K562 (cell line): ENCODE measurements around the gene KRT8. TPM values are rescaled to one million over a fixed set of nuclear protein-coding genes. Genes with fewer than 3 reads are reported as not detected.
A peak's percentile ranks its signal among the peaks of the same experiment; 100 is the strongest.

Experiments
- GTF2F1 ChIP-seq: IDR thresholded peaks from 2 replicates; pipeline ENCODE4 v1.6.1; 2011; ENCODE audit warnings: low read depth, low read length, improper control_type of control experiment
- HCFC1 ChIP-seq: IDR thresholded peaks from 2 replicates; pipeline ENCODE4 v1.6.1; 2012; ENCODE audit warnings: low read depth, low read length, improper control_type of control experiment
- KLF13 ChIP-seq: fragments of 450-650 bp; IDR thresholded peaks from 2 replicates; pipeline ENCODE4 v1.6.1; 2016; ENCODE audit warnings: missing genetic modification characterization, low read depth, mild to moderate bottlenecking, missing compliant biosample characterization, moderate library complexity, borderline replicate concordance
- KLF16 ChIP-seq: IDR thresholded peaks from 2 replicates; pipeline ENCODE4 v1.6.1; 2016; ENCODE audit warnings: antibody characterized with exemption
- MEF2A ChIP-seq: IDR thresholded peaks from 2 replicates; pipeline ENCODE4 v1.6.1; 2011; ENCODE audit warnings: low read depth, mild to moderate bottlenecking, low read length, moderate library complexity; ENCODE audit not compliant: control insufficient read depth
- MXI1 ChIP-seq: IDR thresholded peaks from 2 replicates; pipeline ENCODE4 v1.6.1; 2011; ENCODE audit warnings: low read depth, mild to moderate bottlenecking, improper control_type of control experiment, low read length
- NFRKB ChIP-seq: fragments of 450-650 bp; IDR thresholded peaks from 2 replicates; pipeline ENCODE4 v1.6.1; 2016; ENCODE audit warnings: low read depth
- PPARD ChIP-seq: fragments of 250-450 bp; sonication (Bioruptor Pico); IDR thresholded peaks from 2 replicates; pipeline ENCODE4 v1.8.0; 2022; ENCODE audit warnings: inconsistent platforms, mild to moderate bottlenecking, moderate library complexity
- TAF1 ChIP-seq: IDR thresholded peaks from 2 replicates; pipeline ENCODE4 v1.6.1; 2011; ENCODE audit warnings: mild to moderate bottlenecking, low read length, moderate library complexity; ENCODE audit not compliant: insufficient read depth, control insufficient read depth, severe bottlenecking; ENCODE audit errors: extremely low read depth
- TRIM28 ChIP-seq: fragments of 450-650 bp; IDR thresholded peaks from 2 replicates; pipeline ENCODE4 v1.6.1; 2017
- XRCC5 ChIP-seq: fragments of 200-400 bp; formaldehyde crosslinking; IDR thresholded peaks from 2 replicates; pipeline ENCODE4 v1.6.1; 2017; ENCODE audit warnings: low read depth, mild to moderate bottlenecking, low read length
- ZBTB11 ChIP-seq, 3 experiments: fragments of 200-800 bp in 1 of 3; fragments of 250-450 bp in 1 of 3; fragments of 450-650 bp in 1 of 3; sonication (Bioruptor Pico) in 1 of 3; sonication (Bioruptor generic) in 1 of 3; formaldehyde crosslinking in 1 of 3; IDR thresholded peaks; 2 replicates each; pipeline versions ENCODE4 v1.6.1 to v1.8.0; 2016 to 2022; ENCODE audit warnings: mild to moderate bottlenecking in 2 of 3, missing genetic modification characterization in 2 of 3, missing compliant biosample characterization in 1 of 3, moderate library complexity in 1 of 3
- ZBTB17 ChIP-seq: fragments of 450-650 bp; formaldehyde crosslinking; IDR thresholded peaks from 2 replicates; pipeline ENCODE4 v1.4.0; 2020; ENCODE audit warnings: mild to moderate bottlenecking
- ZNF707 ChIP-seq: fragments of 250-450 bp; sonication (Bioruptor Pico); conservative IDR thresholded peaks from 2 replicates; pipeline ENCODE4 v1.8.0; 2022; ENCODE audit warnings: inconsistent platforms, mild to moderate bottlenecking, moderate library complexity
- polyA plus RNA-seq, 8 experiments: library from polyadenylated mRNA; depleted of rRNA in 4 of 8; stranded (reverse) in 5 of 8; unstranded in 3 of 8; fragments of >200 nt; fragmentation: Nextera tagmentation in 2 of 8; fragmentation: Illumina TruSeq in 1 of 8; extraction: Ambion mirVana in 2 of 8; extraction: Trizol in 1 of 8; gene quantifications; 2 replicates each; pipeline versions ENCODE4 v1.2.1 to v1.2.3, GENCODE V29; 2011 to 2014; ENCODE audit warnings: inconsistent platforms in 1 of 8, missing spikeins in 1 of 8
- total RNA-seq, 7 experiments: library from RNA; depleted of rRNA in 6 of 7; stranded (reverse); fragments of >200 nt in 6 of 7; fragmentation: Illumina TruSeq in 2 of 7; extraction: Trizol in 2 of 7; gene quantifications; 2 replicates each; pipeline versions ENCODE4 v1.2.1 to v1.2.3, GENCODE V29; 2011 to 2021; ENCODE audit warnings: low replicate concordance in 1 of 7
- TF ChIP-seq, protein P1 (sequence below): fragments of 150-350 bp; conservative IDR thresholded peaks from 2 replicates; pipeline ENCODE4 v1.6.1; 2014; ENCODE audit warnings: low read length
- TF ChIP-seq, protein P2 (sequence below): fragments of 200-400 bp; formaldehyde crosslinking; IDR thresholded peaks from 2 replicates; pipeline ENCODE4 v1.6.1; 2017; ENCODE audit warnings: mild to moderate bottlenecking, low read depth, low read length, moderate library complexity

KRT8 gene
- total and polyA plus RNA-seq, 9 of the 15 experiments (the other 6 are each of a cell fraction or from before 2014, with no cell fraction given), result 41.5 to 661 (median 260) TPM

DNA sequence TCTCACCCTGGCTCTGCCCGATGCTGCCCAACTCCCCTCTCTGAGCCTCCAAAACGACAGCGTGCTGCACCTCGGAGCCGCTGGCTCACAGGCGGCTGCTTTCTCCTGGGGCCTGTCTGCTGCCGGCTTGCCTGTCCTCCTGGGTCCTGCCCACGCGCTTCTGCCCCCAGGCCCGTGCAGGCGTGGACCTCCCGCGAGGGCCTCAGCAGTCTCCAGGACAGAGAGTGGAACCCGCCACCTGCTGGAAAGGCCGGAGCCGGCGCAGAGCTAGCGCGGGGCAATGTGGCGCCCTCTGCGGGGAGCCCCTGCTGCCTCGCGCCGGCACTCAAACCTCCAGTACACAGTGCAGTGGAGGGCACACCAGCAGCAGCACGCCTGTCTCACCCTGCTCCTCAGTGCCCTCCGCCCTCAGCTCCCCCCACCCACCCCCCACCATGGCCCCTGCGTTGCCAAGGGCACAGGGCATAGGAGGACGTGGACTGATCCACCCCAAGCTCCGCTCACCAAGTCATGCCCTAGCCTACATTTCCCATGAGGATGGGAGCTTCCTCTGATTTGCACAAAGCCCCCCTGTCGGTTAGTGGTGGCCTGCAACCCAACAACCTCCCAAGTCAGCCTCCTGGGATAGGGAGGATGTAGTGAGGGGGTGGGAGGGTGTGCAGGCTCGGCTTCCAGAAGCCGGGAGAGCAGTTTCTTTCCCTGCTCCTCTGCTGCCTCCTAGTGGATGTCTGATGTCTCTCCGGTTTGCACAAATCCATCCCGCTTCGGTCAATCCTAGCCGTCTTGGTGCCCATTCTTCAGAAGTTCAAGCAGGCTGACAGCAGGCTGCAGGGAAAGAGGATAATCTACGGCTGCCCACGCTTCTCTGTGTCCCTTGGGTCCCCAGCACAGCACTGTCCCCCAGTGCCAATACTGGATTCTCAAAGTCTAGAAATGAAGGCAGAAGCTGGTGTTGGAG, 25.2 kb downstream of the KRT8 start (continued):
- no peak for TF ChIP-seq MXI1
- peak; percentile 59 for TF ChIP-seq HCFC1
- peak; percentile 47; the same call in 1 of the 2 replicates for TF ChIP-seq ZBTB17 (CRISPR knock-in tag)
- peak; percentile 11; the same call in 1 of the 2 replicates for TF ChIP-seq KLF16
- TF ChIP-seq NFRKB, result no peak
- 0 out of 2 replicates have a peak, but pooled peaks have one; percentile 7 for TF ChIP-seq PPARD (CRISPR knock-in tag)
- TF ChIP-seq MEF2A, result no peak
- TF ChIP-seq, protein P1, sequence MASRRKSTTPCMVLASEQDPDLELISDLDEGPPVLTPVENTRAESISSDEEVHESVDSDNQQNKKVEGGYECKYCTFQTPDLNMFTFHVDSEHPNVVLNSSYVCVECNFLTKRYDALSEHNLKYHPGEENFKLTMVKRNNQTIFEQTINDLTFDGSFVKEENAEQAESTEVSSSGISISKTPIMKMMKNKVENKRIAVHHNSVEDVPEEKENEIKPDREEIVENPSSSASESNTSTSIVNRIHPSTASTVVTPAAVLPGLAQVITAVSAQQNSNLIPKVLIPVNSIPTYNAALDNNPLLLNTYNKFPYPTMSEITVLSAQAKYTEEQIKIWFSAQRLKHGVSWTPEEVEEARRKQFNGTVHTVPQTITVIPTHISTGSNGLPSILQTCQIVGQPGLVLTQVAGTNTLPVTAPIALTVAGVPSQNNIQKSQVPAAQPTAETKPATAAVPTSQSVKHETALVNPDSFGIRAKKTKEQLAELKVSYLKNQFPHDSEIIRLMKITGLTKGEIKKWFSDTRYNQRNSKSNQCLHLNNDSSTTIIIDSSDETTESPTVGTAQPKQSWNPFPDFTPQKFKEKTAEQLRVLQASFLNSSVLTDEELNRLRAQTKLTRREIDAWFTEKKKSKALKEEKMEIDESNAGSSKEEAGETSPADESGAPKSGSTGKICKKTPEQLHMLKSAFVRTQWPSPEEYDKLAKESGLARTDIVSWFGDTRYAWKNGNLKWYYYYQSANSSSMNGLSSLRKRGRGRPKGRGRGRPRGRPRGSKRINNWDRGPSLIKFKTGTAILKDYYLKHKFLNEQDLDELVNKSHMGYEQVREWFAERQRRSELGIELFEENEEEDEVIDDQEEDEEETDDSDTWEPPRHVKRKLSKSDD, result no peak
- no peak for TF ChIP-seq GTF2F1
- 0 out of 2 replicates have a peak, but pooled peaks have one; percentile 18 for TF ChIP-seq ZNF707 (CRISPR knock-in tag)
- TF ChIP-seq ZBTB11 (CRISPR knock-in tag; IDR thresholded peaks at IDR 0.05), result peak in 1 of 3 experiments; percentile 39; a peak in 1 of 6 replicates
- TF ChIP-seq TRIM28, result 0 out of 2 replicates have a peak, but pooled peaks have one; percentile 17
- peak; percentile 79 for TF ChIP-seq XRCC5
- TF ChIP-seq KLF13 (tag), result no peak
- no peak for TF ChIP-seq TAF1
- TF ChIP-seq, protein P2, sequence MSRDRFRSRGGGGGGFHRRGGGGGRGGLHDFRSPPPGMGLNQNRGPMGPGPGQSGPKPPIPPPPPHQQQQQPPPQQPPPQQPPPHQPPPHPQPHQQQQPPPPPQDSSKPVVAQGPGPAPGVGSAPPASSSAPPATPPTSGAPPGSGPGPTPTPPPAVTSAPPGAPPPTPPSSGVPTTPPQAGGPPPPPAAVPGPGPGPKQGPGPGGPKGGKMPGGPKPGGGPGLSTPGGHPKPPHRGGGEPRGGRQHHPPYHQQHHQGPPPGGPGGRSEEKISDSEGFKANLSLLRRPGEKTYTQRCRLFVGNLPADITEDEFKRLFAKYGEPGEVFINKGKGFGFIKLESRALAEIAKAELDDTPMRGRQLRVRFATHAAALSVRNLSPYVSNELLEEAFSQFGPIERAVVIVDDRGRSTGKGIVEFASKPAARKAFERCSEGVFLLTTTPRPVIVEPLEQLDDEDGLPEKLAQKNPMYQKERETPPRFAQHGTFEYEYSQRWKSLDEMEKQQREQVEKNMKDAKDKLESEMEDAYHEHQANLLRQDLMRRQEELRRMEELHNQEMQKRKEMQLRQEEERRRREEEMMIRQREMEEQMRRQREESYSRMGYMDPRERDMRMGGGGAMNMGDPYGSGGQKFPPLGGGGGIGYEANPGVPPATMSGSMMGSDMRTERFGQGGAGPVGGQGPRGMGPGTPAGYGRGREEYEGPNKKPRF, result no peak
